Measurements from ENCODE around the gene TRAPPC3. TPM values are rescaled to one million over a fixed set of nuclear protein-coding genes. Genes with fewer than 3 reads are reported as not detected.

The TRAPPC3 gene
- total RNA-seq, 2 donors from 2014 or later: 62.4 to 63.0 TPM

GRCh38 chr1:36156329-36157114 is 7.2 kb upstream of the TRAPPC3 start:
- intact Hi-C loops (cut with DNase I, micrococcal nuclease): no loop called here
- DNase-seq (peak; percentile 73 to 81), ATAC-seq (peak; percentile 28)

- DNase-seq (peak; percentile 89 to 92), ATAC-seq (peak; percentile 77)
- intact Hi-C loops (cut with DNase I, micrococcal nuclease): no loop called here
Measured at GRCh38 chr1:36155408-36156328, 6.4 kb upstream of the TRAPPC3 start, which contains the start of gene MAP7D1. Gene MAP7D1 (plus strand): TSS chr1:36156160. CDS start chr1:36156418, 258 bp downstream.

GRCh38 chr1:36154765-36155407 is 5.6 kb upstream of the TRAPPC3 start:
- no peak for ATAC-seq
- DNase-seq: peak in 1 of 2 donors; percentile 41
- intact Hi-C loops (cut with DNase I, micrococcal nuclease): no loop called here

GRCh38 chr1:36154335-36154734 is 5.0 kb upstream of the TRAPPC3 start:
- intact Hi-C loops (cut with DNase I, micrococcal nuclease): no loop called here
- ATAC-seq (no peak), DNase-seq (no peak)

- intact Hi-C loops (cut with DNase I, micrococcal nuclease): no loop called here
- ATAC-seq (no peak), DNase-seq (no peak)
Measured at GRCh38 chr1:36153476-36153875, 4.2 kb upstream of the TRAPPC3 start.

GRCh38 chr1:36151845-36152203 is 2.5 kb upstream of the TRAPPC3 start:
- ATAC-seq (no peak), DNase-seq (peak in 1 of 2 donors; percentile 55)
- intact Hi-C loops (cut with DNase I, micrococcal nuclease): no loop called here

- ATAC-seq (no peak), DNase-seq (no peak)
- intact Hi-C loops (cut with DNase I, micrococcal nuclease): no loop called here
Measured at GRCh38 chr1:36151134-36151844, 2.0 kb upstream of the TRAPPC3 start.

GRCh38 chr1:36150296-36151133 is 1.2 kb upstream of the TRAPPC3 start:
- intact Hi-C loops (cut with DNase I, micrococcal nuclease): no loop called here
- peak; percentile 75 for ATAC-seq
- peak; percentile 88 to 97 for DNase-seq

- intact Hi-C loops (cut with DNase I, micrococcal nuclease): loop anchor here in 1 of 2 donors (5.0 kb wide), 1 partner anchor 137 kb away; no protein-coding TSS in a partner anchor
- DNase-seq (no peak), ATAC-seq (no peak)
Measured at GRCh38 chr1:36149973-36150295, 648 bp upstream of the TRAPPC3 start.

GRCh38 chr1:36148821-36149236 is 457 bp downstream of the TRAPPC3 start:
- DNase-seq (no peak), ATAC-seq (peak; percentile 14)
- intact Hi-C loops (cut with DNase I, micrococcal nuclease): loop anchor here in 1 of 2 donors (5.0 kb wide), 1 partner anchor 138 kb away; no protein-coding TSS in a partner anchor

- DNase-seq: no peak
- intact Hi-C loops (cut with DNase I, micrococcal nuclease): no loop called here
- ATAC-seq: no peak
Measured at GRCh38 chr1:36144413-36144812, 4.9 kb downstream of the TRAPPC3 start.

GRCh38 chr1:36143424-36143823 is 5.9 kb downstream of the TRAPPC3 start:
- intact Hi-C loops (cut with DNase I, micrococcal nuclease): no loop called here
- ATAC-seq (no peak), DNase-seq (no peak)

- no peak for DNase-seq
- intact Hi-C loops (cut with DNase I, micrococcal nuclease): no loop called here
- no peak for ATAC-seq
Measured at GRCh38 chr1:36142121-36142520, 7.2 kb downstream of the TRAPPC3 start.

- intact Hi-C loops (cut with DNase I, micrococcal nuclease): no loop called here
- no peak for DNase-seq
- no peak for ATAC-seq
Measured at GRCh38 chr1:36139521-36139920, 9.8 kb downstream of the TRAPPC3 start.

- DNase-seq (no peak), ATAC-seq (no peak)
- intact Hi-C loops (cut with DNase I, micrococcal nuclease): no loop called here
Measured at GRCh38 chr1:36137776-36138175, 11.5 kb downstream of the TRAPPC3 start.

- intact Hi-C loops (cut with DNase I, micrococcal nuclease): no loop called here
- DNase-seq (no peak), ATAC-seq (no peak)
Measured at GRCh38 chr1:36137226-36137625, 12.1 kb downstream of the TRAPPC3 start.

GRCh38 chr1:36136535-36136934 is 12.8 kb downstream of the TRAPPC3 start:
- ATAC-seq (no peak), DNase-seq (no peak)
- intact Hi-C loops (cut with DNase I, micrococcal nuclease): no loop called here

- intact Hi-C loops (cut with DNase I, micrococcal nuclease): no loop called here
- DNase-seq (no peak), ATAC-seq (no peak)
Measured at GRCh38 chr1:36135796-36136195, 13.5 kb downstream of the TRAPPC3 start.

Data from left colon (tissue), 2 donors.